HEK293T (cell line): ENCODE data around the gene CPB1.

Source experiments
- ARNT ChIP-seq: fragments of 450-650 bp; IDR thresholded peaks from 2 replicates; pipeline ENCODE4 v1.6.1; 2017; ENCODE audit warnings: mild to moderate bottlenecking
- SUZ12 ChIP-seq: fragments of 450-650 bp; IDR thresholded peaks from 2 replicates; pipeline ENCODE4 v1.6.1; 2016; ENCODE audit warnings: mild to moderate bottlenecking
- TARDBP ChIP-seq: fragments of 450-650 bp; IDR thresholded peaks from 2 replicates; pipeline ENCODE4 v1.6.1; 2016
- TF ChIP-seq, protein P1 (sequence below): fragments of 450-650 bp; IDR thresholded peaks from 2 replicates; pipeline ENCODE4 v1.6.1; 2016

DNA sequence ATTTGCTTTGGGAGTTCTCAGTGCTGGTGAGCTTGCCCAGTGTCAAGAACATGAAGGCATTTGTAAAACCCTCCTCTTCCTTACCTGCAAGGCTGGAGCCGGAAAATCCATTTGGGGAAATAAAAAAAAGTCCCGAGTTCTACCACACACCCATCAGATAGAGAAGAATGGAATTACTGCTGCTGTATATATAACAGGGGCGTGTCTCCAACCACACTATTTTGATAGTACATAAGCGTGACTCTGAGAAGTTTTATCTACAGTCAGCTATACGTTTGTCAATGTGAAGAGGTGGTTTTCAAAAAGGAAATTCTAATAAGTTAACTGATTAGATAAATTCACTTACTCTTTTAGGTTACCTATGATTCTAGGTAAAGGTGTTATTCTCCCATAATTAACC lies 36.2 kb downstream of the CPB1 start:
- no peak for TF ChIP-seq TARDBP
- TF ChIP-seq SUZ12: no peak
- no peak for TF ChIP-seq ARNT
- TF ChIP-seq, protein P1, sequence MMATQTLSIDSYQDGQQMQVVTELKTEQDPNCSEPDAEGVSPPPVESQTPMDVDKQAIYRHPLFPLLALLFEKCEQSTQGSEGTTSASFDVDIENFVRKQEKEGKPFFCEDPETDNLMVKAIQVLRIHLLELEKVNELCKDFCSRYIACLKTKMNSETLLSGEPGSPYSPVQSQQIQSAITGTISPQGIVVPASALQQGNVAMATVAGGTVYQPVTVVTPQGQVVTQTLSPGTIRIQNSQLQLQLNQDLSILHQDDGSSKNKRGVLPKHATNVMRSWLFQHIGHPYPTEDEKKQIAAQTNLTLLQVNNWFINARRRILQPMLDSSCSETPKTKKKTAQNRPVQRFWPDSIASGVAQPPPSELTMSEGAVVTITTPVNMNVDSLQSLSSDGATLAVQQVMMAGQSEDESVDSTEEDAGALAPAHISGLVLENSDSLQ: no peak
